ENCODE data around the gene TRIO.

- TF ChIP-seq, protein P1, sequence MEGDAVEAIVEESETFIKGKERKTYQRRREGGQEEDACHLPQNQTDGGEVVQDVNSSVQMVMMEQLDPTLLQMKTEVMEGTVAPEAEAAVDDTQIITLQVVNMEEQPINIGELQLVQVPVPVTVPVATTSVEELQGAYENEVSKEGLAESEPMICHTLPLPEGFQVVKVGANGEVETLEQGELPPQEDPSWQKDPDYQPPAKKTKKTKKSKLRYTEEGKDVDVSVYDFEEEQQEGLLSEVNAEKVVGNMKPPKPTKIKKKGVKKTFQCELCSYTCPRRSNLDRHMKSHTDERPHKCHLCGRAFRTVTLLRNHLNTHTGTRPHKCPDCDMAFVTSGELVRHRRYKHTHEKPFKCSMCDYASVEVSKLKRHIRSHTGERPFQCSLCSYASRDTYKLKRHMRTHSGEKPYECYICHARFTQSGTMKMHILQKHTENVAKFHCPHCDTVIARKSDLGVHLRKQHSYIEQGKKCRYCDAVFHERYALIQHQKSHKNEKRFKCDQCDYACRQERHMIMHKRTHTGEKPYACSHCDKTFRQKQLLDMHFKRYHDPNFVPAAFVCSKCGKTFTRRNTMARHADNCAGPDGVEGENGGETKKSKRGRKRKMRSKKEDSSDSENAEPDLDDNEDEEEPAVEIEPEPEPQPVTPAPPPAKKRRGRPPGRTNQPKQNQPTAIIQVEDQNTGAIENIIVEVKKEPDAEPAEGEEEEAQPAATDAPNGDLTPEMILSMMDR (tag by site-specific recombination; IDR thresholded peaks at IDR 0.05) = no peak
- TF ChIP-seq TRIM28 (IDR thresholded peaks at IDR 0.05; ENCODE audit: borderline replicate concordance, low read length) (no peak), ZNF623 (tag by site-specific recombination; IDR thresholded peaks at IDR 0.05) (peak; percentile 7), KLF9 (tag by site-specific recombination; IDR thresholded peaks at IDR 0.05; ENCODE audit: low read depth) (no peak), SP2 (tag by site-specific recombination; IDR thresholded peaks at IDR 0.05) (no peak), REST (tag by site-specific recombination; IDR thresholded peaks at IDR 0.05) (no peak), PRDM10 (tag by site-specific recombination; IDR thresholded peaks at IDR 0.05) (no peak; the same call in 1 of the 2 replicates), BCL11A (tag by site-specific recombination; IDR thresholded peaks at IDR 0.05; ENCODE audit: low read depth) (peak; percentile 86; the same call in 1 of the 2 replicates), RBAK (tag by site-specific recombination; IDR thresholded peaks at IDR 0.05) (no peak), YY1 (tag by site-specific recombination; IDR thresholded peaks at IDR 0.05) (no peak)
Observed at GRCh38 chr5:14187660-14188059, 44.5 kb downstream of the TRIO start.
